Stimulated activated CD8-positive, alpha-beta memory T cell treated with anti-CD3 and anti-CD28 coated beads, Interleukin-7, amount 100 ng/mL, for 48 hours (primary cell): ENCODE results near the gene GPR26.

Experiments used
- DNase-seq, 2 donors: peaks; one replicate each; pipeline ENCODE4 v3.0.0-alpha.2; 2020; ENCODE audit warnings: low read depth in 1 of 2; ENCODE audit errors: extremely low read depth in 1 of 2

Gene GPR26

DNA sequence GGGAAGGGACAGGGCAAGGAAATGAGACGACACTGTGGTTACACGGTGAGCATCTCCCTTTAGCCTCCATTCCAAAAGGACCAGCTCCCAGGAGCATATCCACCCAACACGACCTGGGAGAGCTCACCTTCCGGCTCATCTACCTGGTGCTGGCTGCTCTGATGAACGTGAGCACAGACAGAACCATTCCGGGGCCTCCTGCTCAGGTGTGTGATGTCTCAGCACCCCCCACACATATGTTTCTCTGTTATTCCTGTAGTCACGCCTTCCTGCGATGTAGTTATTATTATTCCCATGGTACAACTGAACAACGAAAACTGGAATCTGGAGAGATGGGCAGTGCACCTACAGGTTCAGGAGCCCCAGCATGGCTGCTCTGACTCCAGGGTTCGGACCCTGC lies 20.5 kb upstream of the GPR26 start:
- no peak for DNase-seq

DNA sequence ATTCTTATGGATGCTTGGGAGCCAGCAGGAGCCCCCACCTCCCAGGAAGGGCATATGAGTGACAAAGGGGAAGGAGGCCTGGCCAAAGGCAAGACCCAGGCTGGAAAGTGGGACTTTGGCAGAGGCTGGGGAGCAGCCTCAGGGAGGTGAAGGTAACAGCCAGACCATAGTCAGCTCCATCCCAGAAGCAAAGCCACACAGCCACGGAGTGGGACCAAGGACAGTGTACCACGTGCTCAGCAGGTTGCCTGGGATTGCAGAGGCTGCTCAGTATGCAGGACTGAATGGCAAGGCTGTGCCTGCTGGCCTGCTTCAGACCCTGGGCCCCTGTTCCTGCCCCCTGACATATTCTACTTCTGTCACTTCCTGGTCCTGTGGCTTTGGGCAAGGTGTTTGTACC lies 17.6 kb upstream of the GPR26 start:
- DNase-seq: no peak

DNA sequence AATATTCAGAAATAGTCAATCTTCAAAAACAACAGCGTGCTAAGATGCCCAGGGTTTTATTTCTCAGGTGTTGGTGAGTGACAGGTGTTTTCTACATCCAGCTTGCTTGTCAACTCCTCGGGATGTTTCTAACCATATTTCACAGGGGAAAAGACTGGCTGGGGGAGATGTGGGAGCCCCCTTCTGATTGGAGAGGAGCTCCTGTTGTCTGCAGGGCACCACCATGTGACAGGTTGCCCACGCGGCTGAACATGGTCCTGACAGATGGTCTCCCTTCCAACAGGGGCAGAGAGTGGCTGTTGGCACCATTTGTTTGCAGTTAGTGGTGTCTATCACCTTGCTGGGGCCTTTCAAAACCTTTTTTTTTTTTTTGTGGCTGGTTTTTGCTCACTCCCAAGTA lies 16.5 kb upstream of the GPR26 start:
- DNase-seq: no peak

DNA sequence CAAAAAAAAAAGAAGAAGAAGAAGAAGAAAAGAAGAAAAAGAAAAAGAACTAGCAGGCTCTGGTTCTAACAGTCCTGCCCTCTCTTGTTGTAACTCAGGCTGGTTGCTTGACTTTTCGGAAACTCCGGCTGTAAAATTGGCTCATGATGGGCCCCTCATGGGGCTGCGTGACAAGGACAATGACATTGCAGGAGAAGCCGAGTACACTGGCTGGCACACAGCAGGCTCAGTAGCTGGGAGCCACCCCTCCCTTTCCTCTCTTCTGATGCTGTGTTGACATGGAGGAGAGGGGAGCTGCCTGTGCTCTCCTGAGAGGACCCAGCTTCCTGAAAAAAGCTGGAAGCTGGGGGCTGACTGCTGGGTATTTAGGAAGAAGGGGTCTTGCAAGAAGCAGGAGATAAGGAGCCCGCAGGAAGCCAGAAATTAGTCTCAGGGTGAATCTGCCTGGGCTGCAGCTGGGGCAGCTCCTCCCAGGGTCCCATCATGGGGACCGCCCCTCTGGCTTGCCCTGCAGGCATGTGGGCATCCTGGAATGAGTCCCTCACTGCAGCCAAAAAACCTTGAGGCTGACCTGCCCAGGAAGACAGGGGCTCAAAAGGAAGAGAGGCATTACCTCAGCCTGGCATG lies 14.6 kb upstream of the GPR26 start:
- no peak for DNase-seq

DNA sequence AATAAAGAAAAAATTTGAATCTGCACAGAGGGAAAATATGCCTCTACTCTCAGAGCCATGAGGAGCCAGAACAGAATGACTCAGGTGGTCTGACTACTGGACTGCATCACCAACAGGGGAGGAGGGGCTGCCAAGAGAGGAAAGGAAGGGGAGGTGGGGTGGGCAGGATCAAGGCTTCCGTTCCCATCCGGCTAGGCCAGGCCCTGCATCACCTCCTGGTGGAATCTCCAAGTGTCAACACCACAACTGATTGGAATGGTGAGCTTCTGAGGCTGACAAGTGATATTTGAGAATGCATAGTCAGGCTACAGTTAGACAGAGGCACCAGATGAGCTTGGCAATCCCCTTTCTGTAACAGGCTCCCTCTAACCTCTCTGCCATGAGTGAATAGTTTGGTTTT lies 10.4 kb upstream of the GPR26 start:
- DNase-seq: no peak

DNA sequence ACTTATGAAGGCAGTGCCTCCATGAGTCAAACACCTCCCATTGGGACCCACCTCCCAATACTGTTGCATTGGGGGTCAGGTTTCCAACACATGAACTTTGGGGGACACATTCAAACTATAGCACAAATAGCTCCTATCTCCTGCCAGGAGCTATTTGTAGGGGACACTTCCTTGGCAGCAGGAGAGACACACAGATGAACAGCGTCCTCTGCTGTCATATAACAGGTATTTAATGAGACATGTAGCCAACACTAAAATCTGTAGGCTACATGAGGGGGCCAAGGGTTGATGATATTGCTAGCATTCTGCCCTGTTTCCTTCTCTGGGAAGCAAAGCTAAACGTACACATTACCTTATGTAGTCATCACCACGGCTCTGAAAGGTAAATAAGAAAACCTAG lies 2.6 kb upstream of the GPR26 start:
- no peak for DNase-seq

DNA sequence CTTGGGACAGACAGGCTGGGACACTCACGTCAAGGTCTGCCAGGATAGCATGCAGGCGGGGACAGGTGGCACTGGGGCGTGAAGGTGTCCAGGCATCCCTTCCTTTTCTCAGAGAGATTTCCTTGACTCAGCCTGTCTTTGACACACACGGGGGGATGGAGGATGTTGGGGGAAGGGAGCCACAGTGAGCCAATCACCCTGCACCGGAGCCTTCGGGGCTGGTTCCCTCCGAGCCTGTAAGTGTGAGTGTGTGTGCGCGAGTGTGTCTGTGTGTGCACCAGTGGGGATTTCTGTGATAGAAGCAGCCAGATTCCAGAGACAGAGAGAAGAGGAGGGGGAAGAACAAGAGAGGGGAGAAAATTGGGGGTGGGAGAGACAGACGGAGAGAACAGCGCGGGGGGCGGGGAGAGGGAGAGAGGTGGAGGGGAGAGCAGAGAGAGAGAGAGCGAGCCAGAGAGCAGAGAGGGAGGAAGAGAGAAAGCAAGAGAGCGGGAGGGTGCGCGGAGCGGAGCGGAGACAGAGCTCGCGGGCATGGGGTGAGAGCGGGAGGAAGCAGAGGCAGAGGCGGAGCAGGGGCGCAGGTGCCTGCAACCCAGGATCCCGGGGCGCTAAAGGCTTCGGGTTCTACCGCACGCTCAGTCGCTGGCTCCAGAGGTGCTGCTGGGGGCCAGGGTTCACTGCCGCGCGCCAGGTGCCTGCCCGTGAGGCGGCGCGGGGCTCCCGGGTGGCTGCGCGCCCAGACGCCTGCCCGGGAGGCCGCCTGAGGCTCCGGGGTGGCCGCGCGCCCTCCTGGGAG lies 466 bp upstream of the GPR26 start:
- DNase-seq: no peak

DNA sequence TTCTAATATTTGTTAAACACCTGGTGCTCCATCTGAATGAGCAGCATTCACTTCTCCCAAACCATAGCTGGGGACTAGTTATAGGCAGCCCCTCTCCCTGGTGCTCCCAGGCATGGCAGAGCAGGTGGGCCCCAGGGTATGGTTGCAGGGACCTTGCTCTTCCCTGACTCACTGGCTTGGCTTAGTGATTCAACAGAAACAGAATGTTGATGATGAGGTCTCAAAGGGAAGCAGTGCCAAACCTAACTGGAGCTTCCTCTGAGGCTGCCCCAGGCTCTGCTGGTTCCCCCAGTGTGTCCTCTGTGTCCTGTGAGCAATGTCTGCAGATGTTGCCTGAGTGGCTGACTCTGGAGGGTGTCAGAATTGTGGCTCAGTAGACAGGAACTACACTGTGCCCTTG lies 3.7 kb downstream of the GPR26 start:
- no peak for DNase-seq

DNA sequence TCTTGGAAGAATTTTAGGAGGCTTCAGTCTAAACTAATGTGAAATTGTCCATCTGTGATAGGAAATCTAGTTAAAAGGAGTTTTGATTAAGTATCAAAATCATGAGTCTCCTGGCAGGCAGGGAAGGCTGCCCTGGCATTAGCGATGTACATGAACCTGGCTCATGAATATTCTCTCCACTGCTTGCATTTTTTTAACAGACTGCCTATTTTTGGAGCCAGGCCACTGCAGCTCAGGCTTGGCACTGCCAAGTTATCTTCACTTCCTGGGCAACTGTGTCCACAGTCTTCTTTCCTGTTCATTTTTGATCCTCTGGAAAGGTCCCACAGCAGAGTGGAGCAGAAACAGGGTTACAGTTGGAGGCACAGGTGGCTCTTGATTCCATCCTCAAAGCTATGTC lies 7.0 kb downstream of the GPR26 start:
- DNase-seq: no peak

DNA sequence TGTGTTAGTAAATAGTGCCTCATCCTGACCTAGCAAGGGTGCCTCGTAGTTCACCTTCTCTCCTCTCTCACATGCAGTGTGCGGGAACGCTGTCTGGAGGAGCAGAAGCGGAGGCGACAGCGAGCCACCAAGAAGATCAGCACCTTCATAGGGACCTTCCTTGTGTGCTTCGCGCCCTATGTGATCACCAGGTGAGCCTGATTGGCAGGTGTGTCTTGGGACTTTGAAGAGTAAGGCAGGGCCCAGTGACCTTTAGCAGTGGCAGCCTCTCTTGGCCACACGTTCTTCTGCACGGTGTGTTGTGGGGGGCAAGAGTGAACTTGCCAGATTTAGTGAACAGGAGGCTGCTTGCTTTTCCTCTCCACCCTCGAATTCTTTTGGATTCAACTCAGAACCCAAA lies 8.6 kb downstream of the GPR26 start:
- DNase-seq: no peak

DNA sequence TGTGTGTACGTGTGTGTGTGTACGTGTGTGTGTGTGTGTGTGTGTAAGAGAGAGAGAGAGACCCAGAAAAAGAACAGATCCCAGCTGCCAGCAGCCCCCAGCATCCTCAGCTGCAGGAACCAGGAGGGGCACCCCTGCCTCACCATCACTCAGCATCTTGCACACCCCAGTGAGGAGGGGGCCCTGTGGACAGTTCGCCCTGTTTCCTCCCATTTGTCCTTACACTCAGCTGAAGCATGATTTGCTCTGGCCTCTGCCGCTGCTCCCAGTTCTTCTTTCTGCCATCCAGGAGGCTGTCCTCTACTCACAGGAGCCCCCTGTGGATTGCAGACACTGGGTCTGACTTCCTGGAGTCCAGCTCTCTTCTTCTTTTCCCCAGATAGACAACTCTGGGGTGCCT lies 9.7 kb downstream of the GPR26 start:
- no peak for DNase-seq

DNA sequence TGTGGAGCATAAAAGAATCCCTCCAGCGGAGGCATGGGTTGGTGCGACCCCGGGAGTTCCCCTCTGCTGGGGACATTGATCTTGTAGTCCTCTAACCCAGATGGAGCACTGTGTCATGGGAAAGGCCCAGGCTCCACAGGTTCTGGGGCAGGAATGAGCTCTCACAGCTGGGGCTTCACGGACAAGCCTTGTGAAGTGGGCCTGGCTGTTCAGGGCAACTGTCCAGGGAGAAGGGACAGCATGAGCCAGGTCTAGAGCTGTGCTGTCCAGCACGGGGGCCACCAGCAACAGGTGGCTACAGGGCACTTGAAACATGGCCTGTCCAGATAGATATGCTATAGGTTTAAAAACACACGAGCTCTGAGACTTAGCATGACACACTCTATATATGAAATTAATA lies 11.4 kb downstream of the GPR26 start:
- no peak for DNase-seq

DNA sequence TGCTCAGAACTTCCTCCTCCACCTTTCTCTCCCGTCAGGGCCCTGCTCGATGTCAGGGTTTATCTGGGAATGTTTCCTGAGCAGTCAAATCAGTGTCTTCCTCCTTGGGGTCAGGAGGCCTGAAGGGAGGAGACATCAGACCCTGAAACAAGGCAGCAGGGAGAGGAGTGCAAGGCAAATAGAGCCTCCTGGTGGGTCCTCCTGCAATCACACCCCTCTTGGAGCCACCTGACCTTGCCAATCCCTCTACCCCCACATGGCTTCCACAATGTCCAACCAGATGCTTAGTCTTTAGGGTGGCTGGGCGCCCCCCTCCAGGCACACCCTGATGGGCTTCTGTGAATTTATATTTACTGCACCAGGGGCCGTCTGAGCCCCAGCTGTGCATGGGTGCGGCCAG lies 12.2 kb downstream of the GPR26 start:
- no peak for DNase-seq

DNA sequence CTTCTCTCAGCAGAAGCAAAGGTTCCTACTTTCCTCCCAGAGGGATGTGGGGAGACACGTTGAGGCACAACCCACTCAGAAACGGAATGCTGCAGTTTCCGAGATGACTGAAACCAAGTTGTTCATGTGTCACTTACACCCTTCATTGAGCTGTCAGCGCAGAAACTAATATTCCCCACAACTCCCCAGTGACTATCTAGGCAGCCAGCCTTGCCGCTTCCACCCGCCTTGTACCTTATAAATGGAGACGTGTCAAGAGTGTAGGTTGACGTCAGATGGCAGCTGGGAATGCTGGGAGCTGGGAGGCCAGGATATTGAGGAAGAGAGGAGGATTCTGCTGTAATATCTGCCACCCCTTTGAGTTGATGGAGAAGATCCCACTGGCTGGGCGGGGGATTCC lies 15.1 kb downstream of the GPR26 start:
- no peak for DNase-seq

DNA sequence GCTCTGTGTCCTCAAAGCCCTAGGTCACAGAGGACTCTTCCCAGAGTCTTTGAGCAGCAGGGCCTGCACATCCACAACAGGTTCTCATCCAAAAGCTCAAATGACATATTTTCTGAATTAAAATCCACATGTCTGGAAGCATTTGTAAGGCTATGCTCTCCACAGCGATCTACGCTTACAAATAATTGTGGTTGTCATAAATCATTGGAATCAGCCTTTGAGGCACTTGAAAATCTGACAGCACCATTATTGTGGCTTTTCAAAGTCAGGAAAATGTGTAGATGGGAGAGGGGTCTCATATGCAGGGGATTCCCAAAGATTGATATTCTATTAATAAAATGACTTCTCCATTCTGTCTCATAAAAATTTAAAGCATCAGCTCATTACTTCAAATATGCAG lies 16.3 kb downstream of the GPR26 start:
- DNase-seq: no peak

DNA sequence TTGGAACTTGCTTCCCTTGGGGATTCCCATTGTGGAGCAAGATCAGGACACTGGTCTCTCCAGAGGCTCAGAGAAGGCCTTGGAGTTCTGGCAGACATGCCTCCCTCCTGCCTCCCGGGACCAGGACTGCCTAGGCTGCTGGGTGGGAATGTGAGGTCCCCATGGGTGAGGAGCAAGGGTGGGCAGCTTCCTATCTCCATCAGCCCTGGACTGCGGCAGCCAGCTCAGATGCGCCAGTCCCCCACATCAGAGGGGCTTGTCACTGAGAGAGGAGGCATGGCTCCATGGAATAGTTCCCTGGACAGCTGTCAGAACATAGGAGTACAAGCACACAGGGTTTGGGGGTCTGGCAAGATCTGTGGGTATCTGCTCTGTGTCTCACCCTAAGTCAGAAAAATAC lies 17.3 kb downstream of the GPR26 start:
- no peak for DNase-seq

DNA sequence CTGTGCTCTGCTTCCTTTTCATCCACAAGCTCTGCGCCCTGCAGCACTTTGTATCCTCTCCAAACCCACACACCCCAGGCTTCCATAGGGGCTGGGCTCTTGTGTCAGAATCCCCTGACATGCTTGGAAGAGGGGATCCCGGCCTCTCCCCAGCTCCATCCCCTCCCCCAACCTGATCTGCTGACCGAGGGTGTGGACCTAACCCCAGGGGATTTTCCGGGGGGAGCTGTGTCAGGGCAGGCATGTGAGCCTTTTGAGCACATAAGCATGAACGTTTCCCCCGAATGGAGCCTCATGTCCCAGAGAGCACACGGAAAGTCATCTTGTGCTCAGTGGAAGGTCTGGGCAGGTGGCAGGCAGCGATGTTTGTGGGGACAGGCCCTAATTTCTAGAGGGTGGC lies 17.7 kb downstream of the GPR26 start:
- no peak for DNase-seq

DNA sequence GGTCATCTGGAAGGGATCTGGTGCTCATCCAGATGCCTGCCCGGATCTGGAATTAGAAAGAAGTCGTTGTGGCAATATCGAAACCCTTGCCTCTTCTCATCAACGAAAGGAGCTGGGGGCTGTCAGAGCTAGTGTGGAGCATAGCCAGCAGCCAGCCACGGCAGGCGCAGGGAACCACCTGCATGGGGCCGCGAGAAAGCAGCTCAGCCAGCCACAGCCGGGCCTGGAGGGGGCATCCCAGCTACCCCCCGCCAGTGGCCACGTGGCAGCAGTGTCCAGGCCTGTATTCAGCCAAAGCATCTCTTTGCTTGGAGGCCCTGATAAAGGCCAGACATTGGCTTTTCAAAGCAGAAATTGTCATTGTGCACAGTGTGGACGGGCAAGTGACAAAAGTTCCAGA lies 19.1 kb downstream of the GPR26 start:
- no peak for DNase-seq

DNA sequence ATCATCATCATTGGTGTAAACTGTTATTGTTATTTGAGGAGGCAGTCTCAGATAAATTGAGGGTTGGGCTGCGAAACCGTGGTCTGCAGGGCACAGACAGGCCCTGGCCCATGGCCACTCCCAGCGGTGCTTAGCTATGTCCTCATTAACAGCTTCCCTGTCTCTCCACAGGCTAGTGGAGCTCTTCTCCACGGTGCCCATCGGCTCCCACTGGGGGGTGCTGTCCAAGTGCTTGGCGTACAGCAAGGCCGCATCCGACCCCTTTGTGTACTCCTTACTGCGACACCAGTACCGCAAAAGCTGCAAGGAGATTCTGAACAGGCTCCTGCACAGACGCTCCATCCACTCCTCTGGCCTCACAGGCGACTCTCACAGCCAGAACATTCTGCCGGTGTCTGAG lies 21.6 kb downstream of the GPR26 start:
- no peak for DNase-seq

DNA sequence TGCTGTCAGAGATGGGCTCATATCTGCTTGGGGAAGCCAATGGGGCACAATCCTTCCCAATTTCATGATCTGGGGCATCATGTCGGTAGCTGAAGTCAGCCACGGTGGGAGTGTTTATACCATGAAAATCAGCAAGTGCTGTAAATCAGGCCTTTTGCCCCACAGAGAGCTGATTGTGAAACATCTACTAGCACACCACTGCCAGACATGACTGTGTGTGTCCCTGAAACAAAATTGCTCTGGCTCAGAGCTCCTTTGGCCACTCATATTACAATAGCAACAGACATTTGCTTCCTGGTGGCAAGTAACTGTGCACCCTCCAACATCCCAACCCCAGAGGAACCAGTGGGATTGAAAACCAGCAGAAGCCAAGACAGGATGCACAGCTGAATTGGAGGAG lies 23.7 kb downstream of the GPR26 start:
- DNase-seq: no peak

DNA sequence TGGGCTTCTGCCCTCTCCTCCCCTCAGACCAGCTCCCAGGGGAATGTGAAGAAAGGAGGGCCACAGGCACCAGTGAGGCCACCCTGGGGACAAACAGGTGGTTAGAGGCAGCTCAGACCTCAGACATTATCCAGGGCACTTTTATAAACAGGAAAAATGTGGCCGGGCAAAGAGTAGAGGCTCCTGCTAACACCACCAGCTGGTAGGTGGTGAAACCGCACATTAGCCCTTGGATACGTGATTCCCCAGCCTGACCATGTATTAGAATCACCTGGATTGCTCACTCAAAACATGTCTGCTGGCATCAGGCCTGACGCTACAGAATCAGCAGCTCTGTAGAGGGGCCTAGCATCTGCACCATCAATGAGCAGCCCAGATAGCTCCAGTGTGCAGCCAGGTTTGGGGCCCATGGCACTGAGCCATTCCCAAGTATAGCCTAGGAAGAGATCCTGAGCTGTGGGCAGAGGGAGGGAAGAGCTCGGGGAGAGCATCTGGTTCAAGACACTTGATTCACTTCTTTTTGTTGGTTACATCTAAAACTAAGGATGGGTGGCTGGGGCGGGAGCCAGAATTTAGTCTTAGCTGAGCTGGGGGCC lies 37.1 kb downstream of the GPR26 start:
- DNase-seq: no peak

DNA sequence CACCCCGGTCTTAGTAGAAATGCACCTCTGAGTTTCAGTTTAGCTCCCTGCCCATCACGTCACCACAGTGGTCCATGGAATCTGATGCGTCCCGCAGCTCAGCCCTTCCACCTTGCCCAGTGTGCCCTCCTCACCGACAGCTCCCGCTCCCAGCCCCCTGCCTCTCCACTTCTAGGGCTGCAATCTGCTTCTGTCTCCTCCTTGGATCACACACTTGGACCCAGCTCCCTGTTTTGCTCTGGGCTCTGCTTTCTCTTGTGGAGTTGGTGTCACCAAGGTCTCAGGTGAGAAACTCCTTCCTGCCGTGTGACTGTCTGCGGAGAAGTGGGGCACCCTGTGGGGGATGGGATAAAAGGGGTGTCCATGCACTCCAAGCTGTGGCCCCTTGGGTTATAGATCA lies 37.9 kb downstream of the GPR26 start:
- DNase-seq: no peak

DNA sequence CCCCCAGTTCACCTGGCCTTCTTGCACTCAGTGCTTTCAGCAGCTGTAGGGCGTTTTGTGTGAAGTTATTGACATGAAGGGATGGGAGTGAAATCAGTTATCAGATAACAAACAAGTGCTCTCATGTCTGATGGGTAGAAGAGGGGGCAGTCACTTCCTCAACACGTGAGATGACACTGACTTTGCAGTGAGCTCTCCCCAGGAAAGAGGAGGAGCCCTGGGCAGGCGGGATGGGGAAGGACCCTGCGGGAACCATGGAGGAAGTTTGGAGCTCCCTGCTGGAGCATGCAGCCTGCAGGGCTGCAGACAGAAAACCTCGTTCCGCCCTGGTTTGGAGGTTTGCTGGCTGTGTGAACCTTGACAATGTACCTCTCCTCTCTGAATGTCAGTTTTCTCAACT lies 38.7 kb downstream of the GPR26 start:
- DNase-seq: no peak
